Endothelial cell of hepatic sinusoid (primary cell): ENCODE measurements around the gene DES.

Experiments used
- in situ Hi-C: cut with HindIII; loops from 2 replicates; pipeline ENCODE4 v1.10.0; 2017; ENCODE audit warnings: low sequenced_read_pairs

The DES gene

GRCh38 chr2:219452361-219453317 lies 34.5 kb downstream of the DES start:
- in situ Hi-C loops = no loop called here

GRCh38 chr2:219453671-219454590 lies 35.8 kb downstream of the DES start:
- in situ Hi-C loops = no loop called here

- in situ Hi-C loops = no loop called here
Observed at GRCh38 chr2:219455581-219455980, 37.4 kb downstream of the DES start.

GRCh38 chr2:219457784-219458369 lies 39.7 kb downstream of the DES start:
- in situ Hi-C loops = no loop called here

GRCh38 chr2:219458996-219459395 lies 40.8 kb downstream of the DES start:
- in situ Hi-C loops = no loop called here

GRCh38 chr2:219459460-219460311 lies 41.5 kb downstream of the DES start:
- in situ Hi-C loops = no loop called here

GRCh38 chr2:219460424-219460926 lies 42.3 kb downstream of the DES start:
- in situ Hi-C loops = no loop called here

GRCh38 chr2:219461047-219461514 lies 42.9 kb downstream of the DES start:
- in situ Hi-C loops = no loop called here

GRCh38 chr2:219461669-219462068 lies 43.5 kb downstream of the DES start:
- in situ Hi-C loops = no loop called here

GRCh38 chr2:219462349-219462748 lies 44.2 kb downstream of the DES start:
- in situ Hi-C loops = no loop called here

GRCh38 chr2:219464286-219465032 lies 46.3 kb downstream of the DES start:
- in situ Hi-C loops = no loop called here

GRCh38 chr2:219465659-219466561 lies 47.7 kb downstream of the DES start:
- in situ Hi-C loops = no loop called here

- in situ Hi-C loops = no loop called here
Observed at GRCh38 chr2:219466816-219467735, 48.9 kb downstream of the DES start.

- in situ Hi-C loops = no loop called here
Observed at GRCh38 chr2:219467736-219468075, 49.5 kb downstream of the DES start.

- in situ Hi-C loops = no loop called here
Observed at GRCh38 chr2:219468410-219469185, 50.4 kb downstream of the DES start.

- in situ Hi-C loops = no loop called here
Observed at GRCh38 chr2:219469186-219469724, 51.1 kb downstream of the DES start.
